Nasal cavity respiratory epithelium epithelial cell of viscerocranial mucosa (primary cell): ENCODE data around the gene CCDC93. TPM values are rescaled to one million over a fixed set of nuclear protein-coding genes. Genes with fewer than 3 reads are reported as not detected.

ENCODE experiments used
- total RNA-seq: library from RNA; depleted of rRNA; stranded (reverse); fragments of >200 nt; gene quantifications from 2 replicates; pipeline ENCODE4 v1.2.3, GENCODE V29; 2014

Gene CCDC93, protein sequence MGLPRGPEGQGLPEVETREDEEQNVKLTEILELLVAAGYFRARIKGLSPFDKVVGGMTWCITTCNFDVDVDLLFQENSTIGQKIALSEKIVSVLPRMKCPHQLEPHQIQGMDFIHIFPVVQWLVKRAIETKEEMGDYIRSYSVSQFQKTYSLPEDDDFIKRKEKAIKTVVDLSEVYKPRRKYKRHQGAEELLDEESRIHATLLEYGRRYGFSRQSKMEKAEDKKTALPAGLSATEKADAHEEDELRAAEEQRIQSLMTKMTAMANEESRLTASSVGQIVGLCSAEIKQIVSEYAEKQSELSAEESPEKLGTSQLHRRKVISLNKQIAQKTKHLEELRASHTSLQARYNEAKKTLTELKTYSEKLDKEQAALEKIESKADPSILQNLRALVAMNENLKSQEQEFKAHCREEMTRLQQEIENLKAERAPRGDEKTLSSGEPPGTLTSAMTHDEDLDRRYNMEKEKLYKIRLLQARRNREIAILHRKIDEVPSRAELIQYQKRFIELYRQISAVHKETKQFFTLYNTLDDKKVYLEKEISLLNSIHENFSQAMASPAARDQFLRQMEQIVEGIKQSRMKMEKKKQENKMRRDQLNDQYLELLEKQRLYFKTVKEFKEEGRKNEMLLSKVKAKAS
- 18.8 and 39.5 TPM in 2 replicates for total RNA-seq

DNA sequence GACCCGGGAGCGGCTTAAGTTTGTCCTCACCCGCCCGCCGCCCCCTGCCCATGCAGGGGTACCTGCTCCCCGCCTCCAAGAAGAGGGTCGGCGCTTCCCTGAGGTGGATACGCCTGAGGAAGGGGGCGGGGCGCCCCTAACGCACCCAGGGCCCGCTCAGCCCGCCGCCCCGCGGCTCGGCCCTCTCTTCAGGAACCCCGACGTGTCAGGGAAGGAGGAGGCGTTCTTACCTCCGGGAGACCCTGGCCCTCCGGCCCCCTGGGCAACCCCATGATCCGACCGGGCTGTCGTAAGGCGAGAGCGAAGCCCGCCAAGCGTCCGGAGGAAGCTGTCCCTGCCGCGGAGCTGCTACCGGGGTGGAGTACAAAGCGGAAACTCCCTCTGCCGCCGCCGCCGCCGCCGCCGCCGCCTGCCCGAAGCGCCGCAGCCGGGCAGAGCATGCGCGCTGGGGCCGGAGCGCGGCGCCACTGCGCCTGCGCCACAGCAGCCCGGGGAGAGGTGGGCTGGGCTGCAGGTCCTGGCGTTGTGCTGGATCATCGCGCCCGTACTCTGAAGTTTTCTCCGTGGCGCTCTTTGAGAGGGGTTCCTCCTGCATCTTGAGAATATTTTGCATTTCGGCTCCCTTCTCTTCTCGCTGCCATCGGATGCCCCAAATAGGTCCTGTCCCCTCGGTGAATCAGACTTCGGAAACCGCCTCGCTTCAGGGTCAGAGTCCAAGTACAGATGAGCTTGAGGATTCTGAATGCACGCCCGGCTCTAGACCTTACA is at the start of gene CCDC93:
Gene CCDC93, minus strand, starts transcription at position 347 of the 768 bp plus-strand sequence. Its CDS starts 75 bp downstream, at position 272.

Other genes starting within 250 kb of the CCDC93 start
- 74.5 and 111 TPM in 2 replicates for gene DDX18, start 199.4 kb downstream of the CCDC93 start, total RNA-seq
- gene INSIG2, start 74.4 kb upstream of the CCDC93 start, total RNA-seq = 10.9 and 24.1 TPM in 2 replicates